SKM-1 treated with dmso at 0.1 percent for 144 hours (cell line): Measurements from ENCODE around the gene SPART.
"Not testable (repeated sequence)": the region's sequence is repeated elsewhere in the genome, so short reads cannot be mapped to it uniquely, and the experiment has no call there.

ENCODE experiments used
- DNase-seq: peaks from one replicate; lab custom pipeline; 2025; ENCODE audit not compliant: unreplicated experiment; lab: John Stamatoyannopoulos, UW

SPART gene

GRCh38 chr13:36354842-36355623 lies 8.8 kb upstream of the SPART start:
- no peak for DNase-seq

- no peak for DNase-seq
Observed at GRCh38 chr13:36353001-36353400, 6.8 kb upstream of the SPART start.

DNA sequence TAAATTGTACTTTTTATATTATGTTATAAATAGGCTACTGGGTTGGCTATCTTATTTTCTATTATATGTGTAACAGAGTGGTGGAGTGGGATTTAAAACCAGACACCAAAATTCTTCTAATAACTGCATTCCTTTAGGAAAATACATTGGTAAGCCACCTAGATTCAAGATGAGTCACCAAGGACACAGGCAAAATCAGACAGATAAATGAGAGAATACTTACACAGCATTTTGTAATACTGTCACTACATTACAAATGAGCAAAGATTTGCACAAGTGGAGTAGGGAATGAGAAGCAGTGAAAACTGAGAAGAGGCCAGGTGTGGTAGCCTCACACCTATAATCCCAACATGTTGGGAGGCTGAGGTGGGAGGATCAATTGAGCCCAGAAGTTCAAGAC lies 6.2 kb upstream of the SPART start:
- no peak for DNase-seq

DNA sequence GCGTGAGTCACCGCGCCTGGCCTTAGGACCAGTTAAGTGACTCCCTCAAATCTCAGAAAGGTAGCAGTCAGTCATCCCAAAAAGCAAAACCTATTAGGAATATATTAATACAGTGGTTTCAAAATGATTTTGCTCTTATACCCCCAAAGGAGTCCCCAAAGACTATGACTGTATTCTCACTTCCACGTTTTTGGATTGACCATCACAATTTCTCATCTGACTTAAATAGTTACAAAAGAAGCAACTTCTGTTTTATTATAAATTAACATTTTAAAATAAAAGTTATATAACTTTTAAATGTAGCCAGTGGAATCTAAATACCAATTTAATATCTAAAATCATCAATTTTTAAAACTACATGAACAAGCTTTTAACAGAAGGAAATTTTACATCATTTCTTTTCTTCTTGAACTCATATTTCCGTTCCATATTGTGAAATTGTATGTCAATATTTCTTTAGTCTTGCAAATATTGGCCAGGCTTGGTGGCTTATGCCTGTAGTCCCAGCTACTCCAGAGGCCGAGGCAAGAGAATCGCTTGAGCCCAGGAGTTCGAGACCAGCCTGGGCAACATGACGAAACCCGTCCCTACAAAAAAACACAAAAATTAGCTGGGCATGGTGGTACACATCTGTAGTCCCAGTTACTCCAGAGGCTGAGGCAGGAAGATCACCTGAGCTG lies 1.5 kb upstream of the SPART start:
- no peak for DNase-seq

GRCh38 chr13:36345438-36346221 lies 564 bp downstream of the SPART start:
- DNase-seq = peak; percentile 31

- DNase-seq = no peak
Observed at GRCh38 chr13:36344886-36345437, 1.2 kb downstream of the SPART start.

DNA sequence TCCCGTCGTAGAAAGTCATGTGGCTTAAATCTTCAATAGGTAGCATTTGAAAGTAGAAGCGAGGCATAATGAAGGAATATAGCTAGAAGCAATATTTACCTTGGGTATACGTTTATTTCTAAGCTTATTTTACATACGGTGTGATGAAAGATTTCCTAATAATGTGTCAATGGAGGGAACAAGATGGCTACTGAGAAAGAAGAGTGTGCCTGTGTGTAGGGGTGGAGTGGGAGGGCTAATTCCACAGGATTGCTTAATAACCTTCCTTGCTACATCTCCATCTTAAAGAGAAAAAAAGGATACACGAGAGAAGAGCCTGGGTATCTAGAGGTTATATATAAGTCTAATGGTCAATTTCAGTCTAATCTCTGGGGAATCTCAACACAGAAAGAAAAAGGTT lies 2.0 kb downstream of the SPART start:
- peak; percentile 56 for DNase-seq

DNA sequence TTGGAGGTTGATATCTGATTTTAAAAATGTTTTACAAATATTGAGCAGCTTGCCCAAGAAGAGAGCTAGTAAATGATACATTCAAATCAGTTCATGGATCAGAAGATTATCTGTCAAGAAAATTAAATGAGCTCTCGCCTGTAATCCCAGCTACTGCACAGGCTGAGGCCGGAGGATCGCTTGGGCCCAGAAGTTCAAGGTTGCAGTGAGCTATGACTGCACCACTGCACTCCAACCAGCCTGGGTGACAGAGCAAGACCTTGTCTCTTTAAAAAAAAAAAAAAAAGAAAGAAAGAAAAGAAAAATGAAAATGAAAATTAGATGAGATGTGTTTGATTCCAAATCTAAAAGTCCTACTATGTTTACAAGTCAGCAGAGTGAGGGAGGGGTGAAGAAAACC lies 2.4 kb downstream of the SPART start:
- DNase-seq = no peak

GRCh38 chr13:36342715-36343114 lies 3.5 kb downstream of the SPART start:
- no peak for DNase-seq

- no peak for DNase-seq
Observed at GRCh38 chr13:36341718-36342117, 4.5 kb downstream of the SPART start.

DNA sequence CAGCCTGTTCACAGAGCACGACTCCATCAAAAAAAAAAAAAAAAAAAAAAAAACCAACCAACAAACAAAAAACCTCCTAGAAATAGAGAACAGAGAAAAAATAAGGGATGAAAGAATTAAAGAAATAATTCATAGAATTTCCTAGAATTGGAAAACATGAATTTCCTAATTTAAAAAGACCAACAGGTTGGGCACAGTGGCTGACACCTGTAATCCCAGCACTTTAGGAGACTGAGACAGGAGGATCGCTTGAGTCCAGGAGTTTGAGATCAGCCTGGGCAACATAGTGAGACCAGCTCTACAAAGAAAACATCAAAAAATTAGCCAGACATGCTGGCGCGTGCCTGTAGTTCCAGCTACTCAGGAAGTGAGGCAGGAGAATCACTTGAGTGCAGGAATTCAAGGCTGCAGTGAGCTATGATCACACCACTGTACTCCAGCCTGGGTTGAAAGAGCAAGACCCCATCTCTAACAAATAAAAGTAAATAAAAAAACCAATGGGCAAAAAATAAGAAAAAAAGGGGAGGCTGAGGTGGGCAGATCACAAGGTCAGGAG lies 6.5 kb downstream of the SPART start:
- DNase-seq = no peak

DNA sequence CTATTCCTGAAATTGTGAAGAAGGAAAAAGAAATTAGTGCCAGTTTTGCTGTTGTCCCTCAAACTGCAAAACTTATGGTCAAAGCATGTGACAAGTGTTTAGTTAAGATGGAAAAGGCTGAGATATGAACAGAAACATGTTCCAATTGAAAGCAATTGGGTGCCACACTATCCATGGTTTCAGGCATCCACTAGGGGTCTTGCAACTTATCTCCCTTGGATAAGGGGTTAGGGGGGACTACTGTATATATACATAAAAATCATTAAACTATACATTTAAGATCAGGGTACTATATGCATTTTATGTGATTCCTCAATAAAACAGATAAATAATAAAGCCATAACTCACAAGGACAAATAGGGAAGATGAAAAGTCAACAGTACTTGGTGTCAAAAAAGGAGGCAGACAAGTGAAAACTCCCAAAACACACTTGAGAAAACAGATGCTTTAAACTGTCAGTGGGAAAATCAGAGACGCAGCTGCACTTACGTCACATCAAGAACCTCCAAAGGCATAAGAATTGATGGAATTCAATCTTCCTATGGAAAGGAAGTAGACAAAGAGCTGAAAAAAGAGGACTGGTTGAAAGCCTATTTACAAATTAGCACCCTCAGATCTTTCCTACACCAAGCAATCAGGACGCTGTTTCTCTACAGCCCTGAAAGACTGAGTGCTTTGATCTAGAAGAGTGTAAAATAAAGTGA lies 8.1 kb downstream of the SPART start:
- DNase-seq = no peak

GRCh38 chr13:36332986-36333385 lies 13.2 kb downstream of the SPART start:
- no peak for DNase-seq

DNA sequence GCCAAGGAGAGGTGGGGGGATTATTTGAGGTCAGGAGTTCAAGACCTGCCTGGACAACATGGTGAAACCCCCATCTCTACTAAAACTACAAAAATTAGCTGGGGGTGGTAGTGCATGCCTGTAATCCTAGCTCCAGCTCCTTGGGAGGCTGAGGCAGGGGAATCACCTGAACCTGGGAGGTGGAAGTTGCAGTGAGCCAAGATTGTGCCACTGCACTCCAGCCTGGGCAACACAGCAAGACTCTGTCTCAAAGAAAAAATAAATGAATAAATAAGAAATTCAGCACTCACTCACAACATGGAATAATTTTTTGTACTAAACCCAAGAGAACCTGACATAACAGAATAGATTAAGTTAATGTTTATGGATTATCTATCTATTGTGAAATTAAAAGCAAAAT lies 13.9 kb downstream of the SPART start:
- not testable (repeated sequence) for DNase-seq

GRCh38 chr13:36331280-36331679 lies 14.9 kb downstream of the SPART start:
- DNase-seq = no peak

GRCh38 chr13:36329361-36329760 lies 16.8 kb downstream of the SPART start:
- DNase-seq = no peak

DNA sequence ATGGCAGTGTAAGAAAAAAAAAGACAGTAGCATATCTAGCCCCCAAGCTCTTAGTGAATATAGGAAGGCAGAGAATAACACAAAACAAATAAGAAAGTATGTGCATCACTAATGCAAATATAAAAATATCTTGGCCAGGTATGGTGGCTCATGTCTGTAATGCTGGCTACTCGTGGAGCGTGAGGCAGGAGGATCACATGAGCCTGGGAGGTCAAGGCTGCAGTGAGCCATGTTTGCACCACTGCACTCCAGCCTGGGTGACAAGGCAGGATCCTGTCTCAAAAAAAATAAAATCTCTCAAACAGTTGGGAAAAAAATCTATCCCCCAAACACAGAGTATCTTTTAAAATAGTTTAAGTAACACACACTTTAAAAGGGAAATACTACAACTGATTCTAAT lies 17.4 kb downstream of the SPART start:
- DNase-seq = no peak

GRCh38 chr13:36325912-36326311 lies 20.3 kb downstream of the SPART start:
- DNase-seq = no peak

DNA sequence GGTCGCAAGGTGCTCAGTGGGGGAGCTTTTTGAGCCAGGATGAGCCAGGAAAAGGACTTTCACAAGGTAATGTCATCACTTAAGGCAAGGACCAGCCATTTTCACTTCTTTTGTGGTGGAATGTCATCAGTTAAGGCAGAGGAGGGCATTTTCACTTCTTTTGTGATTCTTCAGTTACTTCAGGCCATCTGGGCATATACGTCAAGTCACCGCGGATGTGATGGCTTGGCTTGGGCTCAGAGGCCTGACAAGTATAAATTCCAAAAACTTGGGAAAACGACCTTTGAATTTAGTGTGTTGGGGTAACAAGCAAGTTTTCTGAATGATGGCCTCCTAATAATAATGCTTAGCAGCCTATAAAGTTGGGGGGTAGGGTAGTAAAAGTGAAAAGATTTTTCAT lies 21.3 kb downstream of the SPART start:
- not testable (repeated sequence) for DNase-seq

GRCh38 chr13:36323951-36324566 lies 22.1 kb downstream of the SPART start:
- no peak for DNase-seq
